Measurements from ENCODE around the gene DNPH1.

Gene DNPH1

DNA sequence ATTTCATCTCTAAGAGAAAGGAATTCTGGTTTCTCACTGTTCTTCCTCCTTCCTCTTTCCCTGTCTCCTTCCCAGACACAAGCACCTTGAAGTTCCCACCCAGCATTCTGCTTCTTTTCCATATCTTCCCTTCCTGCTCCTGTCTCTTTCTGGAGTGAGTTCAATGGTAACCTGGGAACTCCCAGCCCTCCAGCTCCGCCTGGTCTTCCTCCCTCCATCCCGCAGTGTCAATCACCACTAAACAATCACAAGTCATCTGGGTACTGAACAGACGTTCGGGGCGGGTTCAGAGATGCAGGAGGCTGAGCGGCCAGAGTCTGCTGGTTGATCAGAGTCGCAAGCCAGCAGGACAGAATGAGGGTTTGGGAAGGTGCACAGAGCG is 21.7 kb upstream of the DNPH1 start:
- TF ChIP-seq TEAD4 (IDR thresholded peaks at IDR 0.05) = no peak
- TF ChIP-seq FOXM1 (IDR thresholded peaks at IDR 0.05; ENCODE audit: borderline replicate concordance, low read depth) = no peak
- TF ChIP-seq NFIC (IDR thresholded peaks at IDR 0.05) = no peak
- no peak for TF ChIP-seq REST (IDR thresholded peaks at IDR 0.05; ENCODE audit: low read depth)
- TF ChIP-seq MAX (IDR thresholded peaks at IDR 0.05) = no peak
- no peak for TF ChIP-seq CREB1 (IDR thresholded peaks at IDR 0.05; ENCODE audit: low read depth)
- TF ChIP-seq ZBTB7A (IDR thresholded peaks at IDR 0.05; ENCODE audit: low read depth) = no peak
- no peak for TF ChIP-seq TCF12 (IDR thresholded peaks at IDR 0.05; ENCODE audit: low read depth)
- TF ChIP-seq RAD21 (IDR thresholded peaks at IDR 0.05; ENCODE audit: low read depth) = no peak
- TF ChIP-seq EGR1 (IDR thresholded peaks at IDR 0.05) = no peak
- TF ChIP-seq EP300 (IDR thresholded peaks at IDR 0.05; ENCODE audit: borderline replicate concordance) = no peak
- no peak for TF ChIP-seq CEBPB (IDR thresholded peaks at IDR 0.05)
- TF ChIP-seq YY1 (IDR thresholded peaks at IDR 0.05; ENCODE audit: low read depth) = no peak
- TF ChIP-seq, protein P1, sequence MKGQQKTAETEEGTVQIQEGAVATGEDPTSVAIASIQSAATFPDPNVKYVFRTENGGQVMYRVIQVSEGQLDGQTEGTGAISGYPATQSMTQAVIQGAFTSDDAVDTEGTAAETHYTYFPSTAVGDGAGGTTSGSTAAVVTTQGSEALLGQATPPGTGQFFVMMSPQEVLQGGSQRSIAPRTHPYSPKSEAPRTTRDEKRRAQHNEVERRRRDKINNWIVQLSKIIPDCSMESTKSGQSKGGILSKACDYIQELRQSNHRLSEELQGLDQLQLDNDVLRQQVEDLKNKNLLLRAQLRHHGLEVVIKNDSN (IDR thresholded peaks at IDR 0.05) = no peak
- no peak for TF ChIP-seq TAF1 (IDR thresholded peaks at IDR 0.05; ENCODE audit: low read depth)

DNA sequence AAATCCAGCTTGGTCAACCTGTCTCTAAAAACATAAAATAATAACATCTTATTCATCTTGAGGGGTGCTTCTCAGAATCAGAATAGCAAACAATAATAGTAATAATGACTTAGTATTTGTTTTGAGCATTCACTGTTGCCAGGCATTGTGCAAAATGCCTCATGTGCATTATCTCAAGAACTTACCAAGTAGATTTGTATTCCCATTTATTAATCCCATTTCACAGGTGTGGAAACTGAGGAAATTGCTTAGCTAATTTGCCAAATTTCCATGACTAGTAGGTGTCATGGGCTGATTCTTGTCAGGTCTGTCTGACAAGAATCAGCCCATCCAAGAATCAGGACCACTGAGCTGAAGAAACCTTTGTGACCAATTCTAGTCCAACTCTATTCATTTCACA is 19.5 kb upstream of the DNPH1 start:
- TF ChIP-seq TEAD4 (IDR thresholded peaks at IDR 0.05) = no peak
- TF ChIP-seq, protein P1 (IDR thresholded peaks at IDR 0.05) = no peak
- no peak for TF ChIP-seq YY1 (IDR thresholded peaks at IDR 0.05; ENCODE audit: low read depth)
- no peak for TF ChIP-seq TAF1 (IDR thresholded peaks at IDR 0.05; ENCODE audit: low read depth)
- no peak for TF ChIP-seq CREB1 (IDR thresholded peaks at IDR 0.05; ENCODE audit: low read depth)
- TF ChIP-seq MAX (IDR thresholded peaks at IDR 0.05) = no peak
- TF ChIP-seq NFIC (IDR thresholded peaks at IDR 0.05) = no peak
- no peak for TF ChIP-seq REST (IDR thresholded peaks at IDR 0.05; ENCODE audit: low read depth)
- TF ChIP-seq TCF12 (IDR thresholded peaks at IDR 0.05; ENCODE audit: low read depth) = no peak

- TF ChIP-seq NFIC (IDR thresholded peaks at IDR 0.05) (no peak), TCF12 (IDR thresholded peaks at IDR 0.05; ENCODE audit: low read depth) (no peak), REST (IDR thresholded peaks at IDR 0.05; ENCODE audit: low read depth) (no peak), YY1 (IDR thresholded peaks at IDR 0.05; ENCODE audit: low read depth) (no peak), FOXM1 (IDR thresholded peaks at IDR 0.05; ENCODE audit: borderline replicate concordance, low read depth) (no peak), CEBPB (IDR thresholded peaks at IDR 0.05) (no peak), RAD21 (IDR thresholded peaks at IDR 0.05; ENCODE audit: low read depth) (no peak), MAX (IDR thresholded peaks at IDR 0.05) (no peak)
- TF ChIP-seq, protein P1 (IDR thresholded peaks at IDR 0.05) = no peak
These were observed 18.8 kb upstream of the DNPH1 start for GRCh38 chr6:43248101-43248500.
